Endodermal cell (in vitro differentiated cells): ENCODE data around the gene MLKL. TPM values are rescaled to one million over a fixed set of nuclear protein-coding genes. Genes with fewer than 3 reads are reported as not detected.

Experiments
- DNase-seq: peaks from one replicate; pipeline ENCODE4 v3.0.0-alpha.2; 2017
- H3K27ac ChIP-seq: 2 replicates; pipeline ENCODE4 v1.5.1; 2013; ENCODE audit warnings: mild to moderate bottlenecking, low read depth, low read length, moderate library complexity
- H3K27me3 ChIP-seq: 2 replicates; pipeline ENCODE4 v1.6.1; 2013; ENCODE audit warnings: mild to moderate bottlenecking, low read length, moderate library complexity; ENCODE audit not compliant: insufficient read depth, control insufficient read depth, poor library complexity, severe bottlenecking
- H3K36me3 ChIP-seq: 2 replicates; pipeline ENCODE4 v1.7.0; 2013; ENCODE audit warnings: mild to moderate bottlenecking, low read length, moderate library complexity; ENCODE audit not compliant: control insufficient read depth, insufficient read depth
- H3K4me1 ChIP-seq: one replicate; pipeline ENCODE4 v1.7.0; 2013; ENCODE audit warnings: low read length; ENCODE audit not compliant: control insufficient read depth, insufficient read depth
- H3K4me3 ChIP-seq: 2 replicates; pipeline ENCODE4 v1.5.1; 2013; ENCODE audit warnings: mild to moderate bottlenecking, low read length, moderate library complexity
- H3K9ac ChIP-seq: 2 replicates; pipeline ENCODE4 v1.6.1; 2013; ENCODE audit warnings: mild to moderate bottlenecking, low read length, moderate library complexity; ENCODE audit not compliant: poor library complexity, severe bottlenecking; ENCODE audit errors: extremely low read depth
- H3K9me3 ChIP-seq: 2 replicates; pipeline ENCODE4 v1.6.1; 2013; ENCODE audit warnings: mild to moderate bottlenecking, low read length, moderate library complexity; ENCODE audit not compliant: control insufficient read depth
- H3K27ac Mint-ChIP-seq: 2 replicates; pipeline ENCODE4 v1.8.0; 2020; ENCODE audit warnings: mixed read lengths
- H3K27me3 Mint-ChIP-seq: 2 replicates; pipeline ENCODE4 v1.8.0; 2021; ENCODE audit warnings: mild to moderate bottlenecking, mixed read lengths; ENCODE audit not compliant: insufficient read depth
- H3K36me3 Mint-ChIP-seq: 2 replicates; pipeline ENCODE4 v1.8.0; 2020; ENCODE audit warnings: low read depth, mixed read lengths
- H3K4me1 Mint-ChIP-seq: 2 replicates; pipeline ENCODE4 v1.8.0; 2020; ENCODE audit warnings: mixed read lengths
- H3K4me3 Mint-ChIP-seq: 2 replicates; pipeline ENCODE4 v1.8.0; 2020; ENCODE audit warnings: mild to moderate bottlenecking, moderate library complexity, mixed read lengths
- H3K9me3 Mint-ChIP-seq: 2 replicates; pipeline ENCODE4 v1.8.0; 2020; ENCODE audit warnings: mild to moderate bottlenecking, mixed read lengths
- CTCF ChIP-seq: fragments of 200-600 bp; sonication (generic); conservative IDR thresholded peaks from 2 replicates; pipeline ENCODE4 v1.5.0; 2021; ENCODE audit warnings: antibody characterized with exemption, mild to moderate bottlenecking
- WGBS, 2 experiments: methylation state at CpG; one replicate each; pipeline versions ENCODE4 v1.1.5 to v1.1.7; 2013; ENCODE audit warnings: missing lambda C conversion rate in 2 of 2, mixed read lengths in 1 of 2; ENCODE audit not compliant: insufficient coverage in 1 of 2, insufficient read length in 1 of 2; 5-methylcytosine and 5-hydroxymethylcytosine counted together
- total RNA-seq, 2 donors: library from RNA; stranded (reverse); fragmentation: NEBNext Ultra II Directional in 1 of 2; extraction: Animal tissue kit (Norgen Biotek cat#: 25700) in 1 of 2; gene quantifications; 2 replicates in 1 of 2; 3 replicates in 1 of 2; pipeline ENCODE4 v1.2.1, GENCODE V29; 2021

The MLKL gene
- total RNA-seq, 2 donors from 2014 or later = 0.22 to 1.3 TPM

- 93% methylated on average over 1 of the region's 1 CpG; no CpG with 5 or more reads in 1 of the 2 experiments for WGBS, 2 experiments
- no peak overlapping the region for H3K9ac ChIP-seq
- no peak overlapping the region for H3K4me3 Mint-ChIP-seq
- DNase-seq = no peak
- peaks cover 77% of the 10 kb centered on the region for H3K36me3 ChIP-seq
- no peaks in the 10 kb centered on the region for H3K27me3 Mint-ChIP-seq
- no peaks in the 10 kb centered on the region for H3K4me1 ChIP-seq
- H3K9me3 Mint-ChIP-seq = no peaks in the 10 kb centered on the region
- H3K9me3 ChIP-seq = no peaks in the 10 kb centered on the region
- peaks cover 70% of the 10 kb centered on the region for H3K36me3 Mint-ChIP-seq
- no peak overlapping the region for H3K27ac ChIP-seq
- H3K4me1 Mint-ChIP-seq = peaks cover 12% of the 10 kb centered on the region
- TF ChIP-seq CTCF = no peak
- no peak overlapping the region for H3K27ac Mint-ChIP-seq
- H3K27me3 ChIP-seq = no peaks in the 10 kb centered on the region
- no peak overlapping the region for H3K4me3 ChIP-seq
Measured at GRCh38 chr16:74652249-74652648, 48.4 kb downstream of the MLKL start.

GRCh38 chr16:74651841-74652240 lies 48.8 kb downstream of the MLKL start:
- peak overlapping the region; percentile 29 for H3K27ac ChIP-seq
- no peaks in the 10 kb centered on the region for H3K9me3 ChIP-seq
- H3K36me3 ChIP-seq = peaks cover 77% of the 10 kb centered on the region
- no peak for TF ChIP-seq CTCF
- H3K4me1 ChIP-seq = no peaks in the 10 kb centered on the region
- no peak overlapping the region for H3K4me3 ChIP-seq
- WGBS, 2 experiments = 89 to 100% methylated on average over 1 to 2 of the region's 2 CpGs
- no peak overlapping the region for H3K27ac Mint-ChIP-seq
- no peaks in the 10 kb centered on the region for H3K27me3 ChIP-seq
- H3K27me3 Mint-ChIP-seq = no peaks in the 10 kb centered on the region
- no peak overlapping the region for H3K9ac ChIP-seq
- DNase-seq = no peak
- H3K36me3 Mint-ChIP-seq = peaks cover 70% of the 10 kb centered on the region
- no peaks in the 10 kb centered on the region for H3K9me3 Mint-ChIP-seq
- peaks cover 10% of the 10 kb centered on the region for H3K4me1 Mint-ChIP-seq
- no peak overlapping the region for H3K4me3 Mint-ChIP-seq

GRCh38 chr16:74650966-74651567 lies 49.6 kb downstream of the MLKL start:
- DNase-seq = no peak
- no peaks in the 10 kb centered on the region for H3K4me1 ChIP-seq
- Mint-ChIP-seq H3K27me3 (no peaks in the 10 kb centered on the region), H3K4me1 (peaks cover 9% of the 10 kb centered on the region), H3K9me3 (no peaks in the 10 kb centered on the region), H3K36me3 (peaks cover 72% of the 10 kb centered on the region), H3K27ac (no peak overlapping the region), H3K4me3 (no peak overlapping the region)
- peak; percentile 79 for TF ChIP-seq CTCF
- WGBS, 2 experiments = 87 to 90% methylated on average over 3 to 5 of the region's 6 CpGs
- H3K9me3 ChIP-seq = no peaks in the 10 kb centered on the region
- no peak overlapping the region for H3K9ac ChIP-seq
- peaks cover 79% of the 10 kb centered on the region for H3K36me3 ChIP-seq
- H3K27me3 ChIP-seq = no peaks in the 10 kb centered on the region
- H3K4me3 ChIP-seq = no peak overlapping the region
- H3K27ac ChIP-seq = no peak overlapping the region
